Activated naive CD4-positive, alpha-beta T cell treated with anti-CD3 and anti-CD28 coated beads for 36 hours (primary cell): ENCODE measurements around the gene GPC5. TPM values are rescaled to one million over a fixed set of nuclear protein-coding genes. Genes with fewer than 3 reads are reported as not detected.

Source experiments
- CTCF ChIA-PET: fragments of 350-600 bp; sonication (Branson Sonifier 250); formaldehyde crosslinking; loops from one replicate; lab custom pipeline; 2021; ENCODE audit warnings: antibody characterized with exemption; lab: Charles Lee
- DNase-seq: peaks from one replicate; pipeline ENCODE4 v3.0.0-alpha.2; 2020
- H3K27ac Mint-ChIP-seq: one replicate; pipeline ENCODE4 v1.8.0; 2021; ENCODE audit warnings: mild to moderate bottlenecking, mixed read lengths
- H3K27me3 Mint-ChIP-seq: one replicate; pipeline ENCODE4 v1.8.0; 2021; ENCODE audit warnings: low read depth, mixed read lengths
- H3K36me3 Mint-ChIP-seq: one replicate; pipeline ENCODE4 v1.8.0; 2021; ENCODE audit warnings: low read depth, mixed read lengths
- H3K4me1 Mint-ChIP-seq: one replicate; pipeline ENCODE4 v1.8.0; 2021; ENCODE audit warnings: low read depth, mixed read lengths
- H3K4me3 Mint-ChIP-seq: one replicate; pipeline ENCODE4 v1.8.0; 2021; ENCODE audit warnings: mild to moderate bottlenecking, moderate library complexity, mixed read lengths
- H3K9me3 Mint-ChIP-seq: one replicate; pipeline ENCODE4 v1.8.0; 2021; ENCODE audit warnings: mixed read lengths
- intact Hi-C: fragments of 100-400 bp; cut with micrococcal nuclease; formaldehyde crosslinking; loops from one replicate; pipeline ENCODE4 v1.15.1; 2023
- total RNA-seq, 2 experiments: library from RNA; stranded (reverse); gene quantifications; one replicate each; pipeline ENCODE4 v1.2.3, GENCODE V29; 2021

GPC5 gene
- total RNA-seq, 2 experiments from 2014 or later, result 0.38 to 0.40 TPM

DNA sequence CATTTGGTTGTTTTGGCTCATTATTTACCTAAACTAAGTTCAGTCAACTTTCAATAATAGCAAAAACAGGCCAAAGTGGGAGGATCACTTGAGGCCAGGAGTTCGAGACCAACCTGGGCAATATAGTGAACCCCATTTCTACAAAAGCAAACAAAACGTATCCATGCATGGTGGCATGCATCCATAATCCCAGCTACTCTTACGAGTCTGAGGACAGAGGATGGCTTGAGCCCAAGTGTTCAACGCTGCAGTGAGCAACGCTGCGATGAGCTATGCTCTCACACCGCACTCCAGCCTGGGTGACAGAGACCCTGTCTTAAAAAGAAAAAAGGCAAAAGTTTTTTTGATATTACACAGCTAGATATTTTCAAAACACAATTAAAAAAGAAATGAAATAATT is 1258.2 kb downstream of the GPC5 start:
- intact Hi-C loops, result no loop called here
- Mint-ChIP-seq H3K36me3 (no peaks in the 10 kb centered on the region), H3K4me1 (no peaks in the 10 kb centered on the region), H3K9me3 (peaks cover 2% of the 10 kb centered on the region), H3K27me3 (no peaks in the 10 kb centered on the region), H3K27ac (no peak overlapping the region), H3K4me3 (no peak overlapping the region)
- DNase-seq, result no peak
- CTCF ChIA-PET, result no interaction called here

GRCh38 chr13:92657565-92657964 is 1259.1 kb downstream of the GPC5 start:
- no peaks in the 10 kb centered on the region for H3K4me1 Mint-ChIP-seq
- CTCF ChIA-PET, result no interaction called here
- H3K36me3 Mint-ChIP-seq, result no peaks in the 10 kb centered on the region
- no peak overlapping the region for H3K27ac Mint-ChIP-seq
- DNase-seq, result no peak
- H3K27me3 Mint-ChIP-seq, result no peaks in the 10 kb centered on the region
- intact Hi-C loops, result no loop called here
- H3K9me3 Mint-ChIP-seq, result peaks cover 2% of the 10 kb centered on the region
- H3K4me3 Mint-ChIP-seq, result no peak overlapping the region

DNA sequence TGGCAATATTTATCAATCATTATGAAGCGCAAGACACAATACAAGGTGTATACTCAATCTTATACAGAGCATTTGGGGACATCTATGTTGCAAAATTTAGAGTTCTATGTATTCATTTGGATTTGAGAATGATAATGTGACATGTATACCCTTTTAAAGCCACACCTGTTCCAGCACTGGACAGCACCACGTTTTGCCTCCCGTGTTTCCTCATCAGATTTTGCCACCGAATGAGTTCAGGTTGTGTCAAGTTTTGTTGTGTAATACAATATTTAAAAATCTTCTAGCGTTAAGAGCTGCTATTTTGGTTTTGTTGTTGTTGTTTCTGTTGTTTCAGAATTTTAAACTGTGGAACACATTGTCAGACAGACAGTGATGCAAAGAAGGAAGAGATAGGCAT is 1259.9 kb downstream of the GPC5 start:
- peaks cover 2% of the 10 kb centered on the region for H3K9me3 Mint-ChIP-seq
- no peaks in the 10 kb centered on the region for H3K4me1 Mint-ChIP-seq
- no peak for DNase-seq
- no peak overlapping the region for H3K27ac Mint-ChIP-seq
- H3K4me3 Mint-ChIP-seq, result no peak overlapping the region
- intact Hi-C loops, result no loop called here
- CTCF ChIA-PET, result no interaction called here
- no peaks in the 10 kb centered on the region for H3K36me3 Mint-ChIP-seq
- no peaks in the 10 kb centered on the region for H3K27me3 Mint-ChIP-seq

DNA sequence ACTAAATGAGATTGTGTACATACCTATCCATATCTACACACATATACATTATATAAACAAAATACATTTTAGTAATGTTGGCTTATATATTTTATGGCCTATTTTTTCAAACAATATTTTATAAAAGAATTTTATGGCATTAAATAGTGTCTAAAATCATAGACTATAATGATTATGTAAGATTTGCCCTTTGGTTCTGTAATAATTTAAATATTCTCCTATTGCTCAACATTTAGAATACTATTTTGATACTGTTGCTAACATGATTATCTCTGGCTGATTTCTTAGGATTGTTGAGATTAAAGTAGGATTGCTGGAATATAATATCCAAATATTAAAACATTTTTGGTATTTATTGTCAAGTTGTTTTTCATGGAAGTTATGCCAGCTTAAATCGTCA is 1263.0 kb downstream of the GPC5 start:
- Mint-ChIP-seq H3K27ac (no peak overlapping the region), H3K4me1 (no peaks in the 10 kb centered on the region), H3K36me3 (no peaks in the 10 kb centered on the region), H3K4me3 (no peak overlapping the region), H3K27me3 (no peaks in the 10 kb centered on the region), H3K9me3 (peaks cover 2% of the 10 kb centered on the region)
- no peak for DNase-seq
- CTCF ChIA-PET, result interaction anchor here (0.6 kb wide), 1 partner anchor 438 kb away, joined by 3 read pairs; no protein-coding TSS in a partner anchor
- intact Hi-C loops, result no loop called here

DNA sequence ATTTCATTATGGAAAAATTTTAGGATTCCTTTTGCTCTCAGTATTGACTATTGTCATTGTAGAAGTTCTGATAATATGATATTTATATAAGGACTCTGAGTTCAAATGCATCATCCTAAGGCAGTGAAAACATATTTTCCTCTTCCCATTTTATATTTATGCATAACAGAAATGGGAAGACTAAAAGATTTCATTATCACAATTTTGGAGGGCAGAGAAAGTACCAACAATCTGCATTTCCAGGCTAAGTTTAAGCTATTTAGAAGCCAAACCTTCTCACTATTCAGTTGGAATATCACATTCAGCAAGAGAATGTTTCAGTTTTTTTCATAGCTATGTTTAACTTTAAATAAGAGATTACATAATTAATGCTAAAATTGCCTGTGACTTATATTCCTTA is 1269.7 kb downstream of the GPC5 start:
- Mint-ChIP-seq H3K27me3 (no peaks in the 10 kb centered on the region), H3K36me3 (no peaks in the 10 kb centered on the region), H3K4me1 (no peaks in the 10 kb centered on the region), H3K4me3 (no peak overlapping the region), H3K27ac (no peak overlapping the region), H3K9me3 (peaks cover 7% of the 10 kb centered on the region)
- DNase-seq, result no peak
- CTCF ChIA-PET, result no interaction called here
- intact Hi-C loops, result no loop called here

DNA sequence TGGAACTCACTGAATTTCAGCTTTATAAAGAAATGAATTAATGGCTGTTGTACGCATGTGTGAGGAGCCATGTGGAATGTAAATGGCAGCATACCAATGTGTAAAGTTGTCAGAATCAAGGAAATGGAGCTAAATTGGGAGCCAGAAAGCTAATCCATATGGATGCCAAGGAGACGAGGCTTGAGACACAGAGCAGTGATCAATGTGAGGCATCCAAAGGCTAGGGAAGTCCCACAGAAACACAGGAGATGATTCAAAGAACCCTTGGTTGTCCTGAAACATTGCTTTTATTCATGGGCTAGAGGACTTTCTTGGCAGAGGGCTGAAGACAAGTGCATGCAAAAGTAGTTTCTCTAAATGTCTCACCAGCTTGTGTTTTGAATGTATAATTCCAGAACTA is 1271.7 kb downstream of the GPC5 start:
- Mint-ChIP-seq H3K36me3 (no peaks in the 10 kb centered on the region), H3K4me1 (no peaks in the 10 kb centered on the region), H3K27me3 (no peaks in the 10 kb centered on the region), H3K9me3 (peaks cover 8% of the 10 kb centered on the region), H3K4me3 (no peak overlapping the region), H3K27ac (no peak overlapping the region)
- CTCF ChIA-PET, result no interaction called here
- intact Hi-C loops, result no loop called here
- no peak for DNase-seq

DNA sequence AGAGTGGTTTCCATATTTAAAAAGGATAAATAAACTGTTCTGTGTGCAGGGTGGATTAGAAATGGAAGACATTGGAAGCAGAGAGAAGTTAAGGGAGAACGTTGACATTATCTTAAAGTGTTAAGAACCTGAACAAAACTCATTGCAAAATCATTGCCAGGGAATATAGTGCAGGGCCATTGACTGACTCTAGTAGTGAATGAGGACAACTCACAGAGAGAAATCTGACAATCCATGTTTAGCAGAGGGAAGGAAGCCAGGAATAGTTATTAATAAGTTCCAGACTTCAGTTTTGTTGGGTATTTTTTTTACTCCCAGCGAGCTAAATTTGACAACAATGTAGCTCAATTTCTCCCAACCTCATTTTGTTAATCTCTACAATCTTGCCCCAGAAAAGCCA is 1273.4 kb downstream of the GPC5 start:
- intact Hi-C loops, result no loop called here
- H3K9me3 Mint-ChIP-seq, result peaks cover 8% of the 10 kb centered on the region
- H3K4me1 Mint-ChIP-seq, result no peaks in the 10 kb centered on the region
- H3K27me3 Mint-ChIP-seq, result no peaks in the 10 kb centered on the region
- H3K4me3 Mint-ChIP-seq, result no peak overlapping the region
- no peak overlapping the region for H3K27ac Mint-ChIP-seq
- no peaks in the 10 kb centered on the region for H3K36me3 Mint-ChIP-seq
- no peak for DNase-seq
- CTCF ChIA-PET, result interaction anchor here (0.7 kb wide), 1 partner anchor 1249 kb away, joined by 3 read pairs; no protein-coding TSS in a partner anchor

GRCh38 chr13:92676246-92676645 is 1277.8 kb downstream of the GPC5 start:
- intact Hi-C loops, result no loop called here
- no peak for DNase-seq
- CTCF ChIA-PET, result interaction anchor here (0.7 kb wide), 1 partner anchor 128 kb away, joined by 3 read pairs; no protein-coding TSS in a partner anchor
- H3K4me1 Mint-ChIP-seq, result no peaks in the 10 kb centered on the region
- H3K9me3 Mint-ChIP-seq, result peaks cover 3% of the 10 kb centered on the region
- H3K27ac Mint-ChIP-seq, result no peak overlapping the region
- no peaks in the 10 kb centered on the region for H3K36me3 Mint-ChIP-seq
- H3K4me3 Mint-ChIP-seq, result no peak overlapping the region
- H3K27me3 Mint-ChIP-seq, result no peaks in the 10 kb centered on the region

DNA sequence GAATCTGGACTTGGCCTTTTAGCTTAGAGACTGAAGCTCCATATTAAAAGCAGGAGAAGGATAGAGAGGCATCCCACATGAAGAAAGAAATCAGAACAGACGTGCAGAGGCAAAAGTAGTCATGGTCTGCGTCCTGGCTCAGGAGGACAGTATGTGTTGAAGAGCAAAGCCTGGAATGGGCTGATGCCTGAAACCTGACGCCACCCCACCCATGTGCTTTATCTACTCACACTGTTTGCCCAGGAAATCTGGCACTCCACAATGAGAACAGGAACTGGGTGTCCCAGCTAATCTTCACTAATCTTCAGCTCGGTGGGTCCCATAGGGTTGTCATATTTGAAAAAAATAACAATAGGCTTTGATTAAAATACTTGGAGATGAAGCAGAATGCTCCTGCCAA is 1279.2 kb downstream of the GPC5 start:
- intact Hi-C loops, result no loop called here
- no peaks in the 10 kb centered on the region for H3K36me3 Mint-ChIP-seq
- no peak overlapping the region for H3K4me3 Mint-ChIP-seq
- H3K4me1 Mint-ChIP-seq, result no peaks in the 10 kb centered on the region
- H3K27ac Mint-ChIP-seq, result no peak overlapping the region
- CTCF ChIA-PET, result no interaction called here
- no peaks in the 10 kb centered on the region for H3K27me3 Mint-ChIP-seq
- H3K9me3 Mint-ChIP-seq, result peaks cover 7% of the 10 kb centered on the region
- no peak for DNase-seq

DNA sequence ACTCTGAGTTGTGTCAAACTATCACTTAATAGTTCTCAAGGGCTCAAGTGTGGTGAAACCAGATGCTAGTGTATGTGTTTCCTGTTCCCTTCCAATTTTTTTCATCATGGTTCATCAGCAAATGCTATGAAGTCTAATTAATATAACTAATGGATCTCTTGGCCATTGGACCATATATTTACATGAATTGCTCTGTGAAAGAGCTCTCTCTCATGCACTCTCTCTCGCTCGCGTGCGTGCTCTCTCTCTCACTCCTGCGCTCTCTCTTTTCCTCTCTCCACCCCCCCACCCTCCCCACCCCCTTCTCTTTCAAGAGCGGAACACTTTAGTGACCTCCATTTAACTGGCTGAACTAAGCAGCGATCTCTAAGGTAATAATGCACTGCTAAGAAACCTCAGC is 1281.2 kb downstream of the GPC5 start:
- Mint-ChIP-seq H3K27ac (no peak overlapping the region), H3K4me1 (no peaks in the 10 kb centered on the region), H3K4me3 (no peak overlapping the region), H3K9me3 (peaks cover 5% of the 10 kb centered on the region), H3K36me3 (no peaks in the 10 kb centered on the region), H3K27me3 (no peaks in the 10 kb centered on the region)
- no peak for DNase-seq
- intact Hi-C loops, result no loop called here
- CTCF ChIA-PET, result no interaction called here

- Mint-ChIP-seq H3K27me3 (no peaks in the 10 kb centered on the region), H3K4me3 (no peak overlapping the region), H3K4me1 (no peaks in the 10 kb centered on the region), H3K27ac (no peak overlapping the region), H3K9me3 (peaks cover 7% of the 10 kb centered on the region), H3K36me3 (no peaks in the 10 kb centered on the region)
- CTCF ChIA-PET, result interaction anchor here (0.6 kb wide), 1 partner anchor 49 kb away, joined by 5 read pairs; no protein-coding TSS in a partner anchor
- no peak for DNase-seq
- intact Hi-C loops, result no loop called here
Measured at GRCh38 chr13:92681239-92681638, 1282.8 kb downstream of the GPC5 start.

DNA sequence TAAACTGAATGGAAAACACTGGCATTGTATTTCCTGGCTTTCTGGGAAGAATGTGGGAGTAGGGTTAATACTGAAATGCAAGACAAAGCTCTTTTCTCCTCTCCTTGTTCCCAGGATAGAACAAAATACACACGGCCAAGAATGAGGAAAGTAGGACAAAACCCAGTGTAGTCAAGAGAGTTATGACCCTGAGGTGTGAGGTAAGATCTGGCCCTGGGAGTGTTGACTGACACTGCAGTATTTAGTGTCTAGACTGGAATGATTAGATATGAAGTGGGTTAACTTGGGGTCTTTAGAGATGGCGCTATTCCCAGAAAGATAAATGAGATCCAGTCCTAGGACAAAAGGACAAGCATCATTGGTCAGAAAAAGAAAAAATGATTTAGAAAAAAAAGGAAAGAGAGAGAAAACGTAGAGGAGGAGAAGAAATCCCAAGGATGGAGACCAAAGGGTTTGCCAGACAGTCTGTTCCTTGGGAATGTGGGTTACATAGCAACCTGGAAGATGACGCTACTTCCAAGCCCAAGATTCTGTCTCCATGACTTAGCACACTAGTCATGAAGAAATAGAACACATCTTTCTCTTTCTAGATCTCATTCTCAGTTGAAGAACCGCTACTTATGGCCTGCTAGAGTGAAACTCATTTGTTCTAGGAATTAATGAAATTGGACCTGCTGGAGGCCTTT is 1284.6 kb downstream of the GPC5 start:
- no peak overlapping the region for H3K27ac Mint-ChIP-seq
- no peak for DNase-seq
- H3K4me1 Mint-ChIP-seq, result no peaks in the 10 kb centered on the region
- CTCF ChIA-PET, result no interaction called here
- no peaks in the 10 kb centered on the region for H3K36me3 Mint-ChIP-seq
- H3K27me3 Mint-ChIP-seq, result no peaks in the 10 kb centered on the region
- H3K4me3 Mint-ChIP-seq, result no peak overlapping the region
- H3K9me3 Mint-ChIP-seq, result peaks cover 7% of the 10 kb centered on the region
- intact Hi-C loops, result no loop called here

GRCh38 chr13:92694047-92694446 is 1295.6 kb downstream of the GPC5 start:
- H3K4me3 Mint-ChIP-seq, result no peak overlapping the region
- no peak overlapping the region for H3K27ac Mint-ChIP-seq
- H3K36me3 Mint-ChIP-seq, result no peaks in the 10 kb centered on the region
- H3K4me1 Mint-ChIP-seq, result no peaks in the 10 kb centered on the region
- intact Hi-C loops, result no loop called here
- CTCF ChIA-PET, result no interaction called here
- DNase-seq, result no peak
- no peaks in the 10 kb centered on the region for H3K27me3 Mint-ChIP-seq
- peaks cover 21% of the 10 kb centered on the region for H3K9me3 Mint-ChIP-seq
